ENCODE results near the gene STX7.

STX7 gene

GRCh38 chr6:132494954-132495353, 18.0 kb downstream of the STX7 start:
- Histone ChIP-seq H3K36me3 (ENCODE audit: control insufficient read depth in 2 of 2, insufficient read depth in 1 of 2, low read length in 2 of 2) (peaks cover 0 to 47% of the 10 kb centered on the region in 2 experiments; a peak in 2 of 3 replicates), H3K9me3 (ENCODE audit: control insufficient read depth, insufficient read depth, low read depth, low read length) (no peaks in the 10 kb centered on the region), H3K27ac (ENCODE audit: extremely low read depth, low read depth, low read length) (no peak overlapping the region), H3K4me1 (ENCODE audit: control insufficient read depth, insufficient read depth, low read length) (no peaks in the 10 kb centered on the region), H3K4me3 (ENCODE audit: low read depth, low read length) (no peak overlapping the region)
- no peak for TF ChIP-seq PRDM10 (tag by site-specific recombination; IDR thresholded peaks at IDR 0.05)
- TF ChIP-seq ZNF830 (tag by site-specific recombination; IDR thresholded peaks at IDR 0.05; ENCODE audit: low read depth): no peak
- no peak for TF ChIP-seq SCRT1 (tag by site-specific recombination; IDR thresholded peaks at IDR 0.05; ENCODE audit: borderline replicate concordance)
- no peak for TF ChIP-seq ZBTB26 (tag by site-specific recombination; optimal IDR thresholded peaks at IDR 0.05)
- no peak for TF ChIP-seq SETDB1 (IDR thresholded peaks at IDR 0.05; ENCODE audit: insufficient read length, low read length)
- TF ChIP-seq ZNF837 (tag by site-specific recombination; IDR thresholded peaks at IDR 0.05): no peak
- no peak for TF ChIP-seq ZNF169 (tag by site-specific recombination; IDR thresholded peaks at IDR 0.05)
- no peak for TF ChIP-seq HOXC10 (CRISPR knock-in tag; IDR thresholded peaks at IDR 0.05)
- TF ChIP-seq ZFP3 (tag by site-specific recombination; IDR thresholded peaks at IDR 0.05; ENCODE audit: low read depth): no peak
- TF ChIP-seq BCL11A (tag by site-specific recombination; IDR thresholded peaks at IDR 0.05; ENCODE audit: low read depth): no peak
- no peak for TF ChIP-seq ZBTB6 (tag by site-specific recombination; IDR thresholded peaks at IDR 0.05)
- TF ChIP-seq ZNF544 (tag by site-specific recombination; IDR thresholded peaks at IDR 0.05): no peak
- no peak for TF ChIP-seq ZBTB1 (tag by site-specific recombination; IDR thresholded peaks at IDR 0.05)
- no peak for TF ChIP-seq ZNF600 (tag by site-specific recombination; IDR thresholded peaks at IDR 0.05)
- TF ChIP-seq ZIC2 (tag by site-specific recombination; IDR thresholded peaks at IDR 0.05): no peak
- no peak for TF ChIP-seq OSR2 (tag by site-specific recombination; IDR thresholded peaks at IDR 0.05)
- no peak for TF ChIP-seq ZSCAN16 (tag by site-specific recombination; IDR thresholded peaks at IDR 0.05)
- no peak for TF ChIP-seq ZNF112 (tag by site-specific recombination; IDR thresholded peaks at IDR 0.05)
- no peak for TF ChIP-seq MYNN (tag by site-specific recombination; IDR thresholded peaks at IDR 0.05; ENCODE audit: borderline replicate concordance)
- no peak for TF ChIP-seq ZNF639 (tag by site-specific recombination; IDR thresholded peaks at IDR 0.05)
- ChIA-PET CTCF (interaction anchor here (0.5 to 5.9 kb wide), 11 partner anchors 10 to 216 kb away, joined by 3 to 43 read pairs (median 3); no protein-coding TSS in a partner anchor), POLR2A (no interaction called here)
